ENCODE data around the gene GPC6.

Gene GPC6

DNA sequence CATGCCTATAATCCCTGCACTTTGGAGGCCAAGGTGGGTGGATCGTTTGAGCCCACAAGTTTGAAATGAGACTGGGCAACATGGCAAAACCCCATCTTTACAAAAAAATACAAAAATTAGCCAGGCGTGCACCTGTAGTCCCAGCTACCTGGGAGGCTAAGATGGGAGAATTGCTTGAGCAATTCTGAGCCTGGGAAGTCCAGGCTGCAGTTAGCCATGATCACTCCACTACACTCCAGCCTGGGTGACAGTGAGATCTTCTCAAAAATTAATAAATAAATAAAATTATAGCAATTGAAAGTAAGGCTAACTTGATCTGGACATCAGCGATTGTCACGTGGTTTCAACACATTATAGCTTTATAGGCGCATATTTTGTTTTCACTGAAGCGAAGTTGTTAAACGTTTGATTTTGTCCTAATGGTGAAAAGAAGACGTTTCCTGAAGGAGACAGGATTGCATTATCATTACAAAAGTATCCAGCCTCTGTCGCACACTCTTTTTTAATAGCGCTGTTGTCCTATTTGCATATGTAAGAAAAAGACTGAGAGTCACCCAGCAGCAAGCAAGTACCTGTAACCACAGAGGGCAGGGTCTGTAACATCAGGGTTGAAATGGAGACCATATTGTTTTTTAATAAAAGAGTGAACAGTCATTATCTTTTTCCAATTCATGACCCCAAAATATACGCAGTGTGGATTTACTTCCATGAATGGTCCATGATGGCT is 917.2 kb downstream of the GPC6 start:
- no peaks in the 10 kb centered on the region for H3K36me3 ChIP-seq (ENCODE audit: insufficient read depth, low read length)
- H3K4me1 ChIP-seq (ENCODE audit: insufficient read depth, low read length) = peaks cover 27% of the 10 kb centered on the region
- H3K9ac ChIP-seq (ENCODE audit: low read depth, low read length) = no peak overlapping the region; the same call in 1 of the 2 replicates
- no peaks in the 10 kb centered on the region for H3K9me3 ChIP-seq (ENCODE audit: control insufficient read depth, insufficient read depth, low read length)

DNA sequence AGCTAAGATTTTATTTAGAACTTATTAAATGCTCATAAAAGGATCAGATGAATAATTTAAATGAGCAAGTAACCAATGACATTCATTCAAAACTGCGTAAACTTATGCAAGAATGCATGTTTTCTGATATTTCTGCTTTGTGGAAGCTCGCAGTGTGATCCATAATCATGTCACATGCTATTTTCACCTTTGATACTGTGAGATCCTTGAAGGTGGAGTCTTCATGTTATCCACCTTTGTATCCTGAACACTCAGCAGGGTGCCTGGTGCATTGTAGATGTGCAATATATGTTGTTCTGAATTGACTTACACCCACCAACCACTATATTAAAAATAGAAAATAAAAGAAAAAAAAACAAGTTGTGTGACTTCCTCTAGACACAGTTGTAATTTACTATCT is 919.4 kb downstream of the GPC6 start:
- Histone ChIP-seq H3K9me3 (ENCODE audit: control insufficient read depth, insufficient read depth, low read length) (no peaks in the 10 kb centered on the region), H3K9ac (ENCODE audit: low read depth, low read length) (no peak overlapping the region), H3K36me3 (ENCODE audit: insufficient read depth, low read length) (no peaks in the 10 kb centered on the region), H3K4me1 (ENCODE audit: insufficient read depth, low read length) (peaks cover 12% of the 10 kb centered on the region)

DNA sequence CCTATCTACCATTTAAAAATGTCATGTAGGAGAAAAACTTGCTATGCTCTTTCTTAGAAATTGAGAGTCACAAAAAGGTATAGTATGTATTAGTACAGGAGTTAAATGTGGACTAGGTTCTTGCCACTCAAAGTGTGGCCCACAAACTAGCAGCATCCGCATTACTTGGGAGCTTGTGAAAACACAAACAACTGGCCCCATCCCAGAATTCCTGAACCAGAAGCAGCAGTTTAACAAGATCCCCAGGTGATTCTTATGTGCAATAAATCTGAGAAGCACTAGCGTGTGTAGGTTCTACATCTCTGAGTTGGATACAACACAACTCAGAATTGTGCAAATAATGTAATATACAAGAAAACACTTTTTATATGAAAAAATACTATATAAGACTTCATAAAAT is 927.0 kb downstream of the GPC6 start:
- H3K36me3 ChIP-seq (ENCODE audit: insufficient read depth, low read length) = no peaks in the 10 kb centered on the region
- no peaks in the 10 kb centered on the region; the same call in 1 of the 2 replicates for H3K4me1 ChIP-seq (ENCODE audit: insufficient read depth, low read length)
- H3K9me3 ChIP-seq (ENCODE audit: control insufficient read depth, insufficient read depth, low read length) = no peaks in the 10 kb centered on the region
- H3K9ac ChIP-seq (ENCODE audit: low read depth, low read length) = no peak overlapping the region

DNA sequence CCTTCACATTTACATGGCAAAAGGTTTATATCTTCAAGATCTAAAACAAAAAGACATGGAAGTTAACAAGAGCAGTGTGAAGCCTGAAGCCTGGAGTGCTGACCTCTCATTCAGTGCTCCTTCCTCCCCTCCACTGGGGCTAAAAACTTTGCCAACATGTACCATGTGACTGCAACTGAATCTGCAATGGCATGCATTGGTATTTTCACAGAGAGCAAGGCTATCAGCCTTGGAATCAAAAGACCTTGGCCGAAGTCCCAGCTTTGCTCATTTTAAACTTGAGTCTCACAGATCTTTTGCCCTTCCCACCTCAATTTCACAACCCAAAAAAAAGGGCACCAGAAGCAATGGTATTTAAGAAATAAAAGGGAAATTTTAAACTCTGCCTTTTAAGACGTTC is 927.8 kb downstream of the GPC6 start:
- no peak overlapping the region for H3K9ac ChIP-seq (ENCODE audit: low read depth, low read length)
- H3K4me1 ChIP-seq (ENCODE audit: insufficient read depth, low read length) = no peaks in the 10 kb centered on the region; the same call in 1 of the 2 replicates
- H3K9me3 ChIP-seq (ENCODE audit: control insufficient read depth, insufficient read depth, low read length) = no peaks in the 10 kb centered on the region
- H3K36me3 ChIP-seq (ENCODE audit: insufficient read depth, low read length) = no peaks in the 10 kb centered on the region

DNA sequence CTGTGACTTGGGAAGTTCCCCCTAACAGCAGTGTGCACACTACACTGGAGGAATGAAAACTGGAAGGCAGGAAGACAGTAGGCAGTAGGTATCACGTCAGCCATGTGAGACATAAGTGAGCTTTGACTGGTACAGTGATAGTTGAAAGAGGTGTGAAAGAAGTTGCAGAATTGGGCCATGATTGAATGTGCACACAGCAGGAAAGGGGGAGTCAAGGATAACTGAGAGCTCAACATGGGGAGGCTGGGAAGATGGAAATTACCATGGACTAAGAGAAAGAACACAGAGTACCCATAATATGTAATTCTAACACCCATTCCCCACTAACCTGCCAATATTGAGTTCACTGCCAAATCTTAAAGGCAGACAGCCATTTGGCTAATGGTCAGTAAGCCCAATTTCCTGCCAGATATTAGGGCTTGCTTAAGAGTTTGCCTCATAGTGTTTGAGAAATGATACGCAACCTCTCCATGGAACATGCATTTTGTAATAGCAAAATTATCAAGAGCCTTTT is 931.2 kb downstream of the GPC6 start:
- no peaks in the 10 kb centered on the region; the same call in 1 of the 2 replicates for H3K4me1 ChIP-seq (ENCODE audit: insufficient read depth, low read length)
- H3K9me3 ChIP-seq (ENCODE audit: control insufficient read depth, insufficient read depth, low read length) = peaks cover 5% of the 10 kb centered on the region; the same call in 1 of the 2 replicates

DNA sequence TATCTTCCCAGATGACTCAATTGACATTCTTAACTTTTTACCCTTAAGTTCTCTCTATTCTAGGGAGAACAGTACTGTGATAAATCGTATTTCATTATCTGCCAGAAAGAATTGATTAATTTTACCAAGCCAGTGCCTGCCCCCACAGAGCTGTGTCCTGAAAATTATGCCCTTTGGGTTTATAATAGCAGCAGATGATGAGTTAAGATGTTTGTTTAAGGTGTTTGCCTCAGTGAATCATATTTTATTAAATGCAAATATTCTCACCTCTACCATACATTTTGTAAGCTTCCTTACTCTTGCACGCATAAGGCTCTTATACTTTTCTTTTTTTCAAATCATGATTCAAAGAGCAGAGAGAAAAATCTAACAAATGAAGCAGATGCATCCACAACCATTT is 934.3 kb downstream of the GPC6 start:
- Histone ChIP-seq H3K9me3 (ENCODE audit: control insufficient read depth, insufficient read depth, low read length) (peaks cover 5% of the 10 kb centered on the region; the same call in 1 of the 2 replicates), H3K4me1 (ENCODE audit: insufficient read depth, low read length) (no peaks in the 10 kb centered on the region), H3K36me3 (ENCODE audit: insufficient read depth, low read length) (no peaks in the 10 kb centered on the region), H3K9ac (ENCODE audit: low read depth, low read length) (no peak overlapping the region)

More for the DNA sequence above, 931.2 kb downstream of the GPC6 start:
- Histone ChIP-seq H3K9ac (ENCODE audit: low read depth, low read length) (no peak overlapping the region), H3K36me3 (ENCODE audit: insufficient read depth, low read length) (no peaks in the 10 kb centered on the region)

DNA sequence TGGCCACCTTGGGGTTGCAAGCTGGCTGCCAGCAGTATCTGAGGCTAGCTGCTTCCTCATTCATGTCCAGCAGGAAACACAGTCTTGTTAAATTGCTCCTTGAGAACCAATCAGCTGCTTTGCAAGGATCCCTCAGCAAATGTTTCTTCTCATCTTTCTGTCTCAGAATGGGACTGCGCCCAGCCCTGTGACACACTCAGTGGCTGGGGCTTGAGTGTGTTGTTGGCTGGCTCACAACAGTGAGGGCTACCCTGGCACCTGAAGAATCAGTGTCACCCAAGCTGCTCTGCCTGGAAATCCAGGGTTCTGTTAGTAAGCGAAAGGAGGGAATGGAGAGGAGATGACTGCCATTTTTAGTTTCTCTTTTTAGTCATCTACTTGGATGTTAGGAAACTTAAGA is 935.7 kb downstream of the GPC6 start:
- Histone ChIP-seq H3K4me1 (ENCODE audit: insufficient read depth, low read length) (no peaks in the 10 kb centered on the region), H3K36me3 (ENCODE audit: insufficient read depth, low read length) (no peaks in the 10 kb centered on the region), H3K9me3 (ENCODE audit: control insufficient read depth, insufficient read depth, low read length) (peaks cover 5% of the 10 kb centered on the region; the same call in 1 of the 2 replicates), H3K9ac (ENCODE audit: low read depth, low read length) (no peak overlapping the region)

DNA sequence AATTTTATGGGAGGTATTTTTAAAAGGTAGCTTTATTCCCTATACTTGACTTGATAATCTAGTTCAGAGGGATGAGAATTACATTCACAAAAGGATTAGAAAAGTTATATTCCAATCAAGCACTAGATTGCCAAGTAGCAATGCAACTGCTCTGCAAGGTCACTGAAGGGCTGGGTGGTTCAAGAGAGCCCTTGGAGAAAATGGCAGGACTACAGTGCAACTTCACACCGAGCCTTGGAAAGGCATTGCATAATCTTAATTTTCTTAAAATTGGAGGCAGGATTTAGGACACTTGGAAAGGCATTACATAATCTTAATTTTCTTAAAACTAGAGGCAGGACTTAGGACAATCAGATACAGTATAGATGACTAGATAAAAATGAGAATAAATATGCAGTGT is 936.9 kb downstream of the GPC6 start:
- H3K9me3 ChIP-seq (ENCODE audit: control insufficient read depth, insufficient read depth, low read length) = peaks cover 5% of the 10 kb centered on the region; the same call in 1 of the 2 replicates
- H3K4me1 ChIP-seq (ENCODE audit: insufficient read depth, low read length) = no peaks in the 10 kb centered on the region
- no peaks in the 10 kb centered on the region for H3K36me3 ChIP-seq (ENCODE audit: insufficient read depth, low read length)
- H3K9ac ChIP-seq (ENCODE audit: low read depth, low read length) = no peak overlapping the region

DNA sequence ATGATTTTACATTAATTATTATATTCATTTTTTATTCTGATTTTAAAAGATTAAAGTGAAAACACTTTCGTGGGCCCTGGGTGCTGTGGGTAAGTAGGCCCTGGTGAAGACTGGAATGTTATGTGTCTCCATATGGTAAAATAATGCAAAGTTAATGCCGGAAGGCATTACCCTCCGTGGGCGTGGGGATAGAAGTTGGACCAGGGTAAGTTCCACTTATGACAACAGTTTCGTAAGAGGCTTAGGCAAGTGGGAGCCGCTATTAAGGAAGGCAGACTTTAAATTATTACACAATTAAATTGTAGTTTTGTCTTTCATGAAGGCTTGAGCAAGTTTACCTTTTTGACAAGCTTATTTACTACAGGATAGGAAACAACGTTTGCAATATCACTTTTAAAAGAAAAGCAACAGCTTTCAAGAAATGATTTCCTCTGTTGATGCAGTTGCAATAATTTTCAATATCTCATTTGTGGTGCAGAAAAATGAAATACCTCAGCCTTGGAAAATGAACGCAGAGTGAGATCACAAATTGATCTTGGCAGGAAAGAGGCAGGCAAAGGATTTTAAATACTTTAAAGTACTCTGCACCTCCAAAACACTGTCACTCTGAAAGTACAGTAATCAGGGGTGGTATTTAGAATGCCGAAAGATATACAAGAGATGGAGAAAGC is 942.3 kb downstream of the GPC6 start:
- no peaks in the 10 kb centered on the region for H3K9me3 ChIP-seq (ENCODE audit: control insufficient read depth, insufficient read depth, low read length)
- no peak overlapping the region for H3K9ac ChIP-seq (ENCODE audit: low read depth, low read length)
- no peaks in the 10 kb centered on the region for H3K36me3 ChIP-seq (ENCODE audit: insufficient read depth, low read length)
- peaks cover 18% of the 10 kb centered on the region; the same call in 1 of the 2 replicates for H3K4me1 ChIP-seq (ENCODE audit: insufficient read depth, low read length)

DNA sequence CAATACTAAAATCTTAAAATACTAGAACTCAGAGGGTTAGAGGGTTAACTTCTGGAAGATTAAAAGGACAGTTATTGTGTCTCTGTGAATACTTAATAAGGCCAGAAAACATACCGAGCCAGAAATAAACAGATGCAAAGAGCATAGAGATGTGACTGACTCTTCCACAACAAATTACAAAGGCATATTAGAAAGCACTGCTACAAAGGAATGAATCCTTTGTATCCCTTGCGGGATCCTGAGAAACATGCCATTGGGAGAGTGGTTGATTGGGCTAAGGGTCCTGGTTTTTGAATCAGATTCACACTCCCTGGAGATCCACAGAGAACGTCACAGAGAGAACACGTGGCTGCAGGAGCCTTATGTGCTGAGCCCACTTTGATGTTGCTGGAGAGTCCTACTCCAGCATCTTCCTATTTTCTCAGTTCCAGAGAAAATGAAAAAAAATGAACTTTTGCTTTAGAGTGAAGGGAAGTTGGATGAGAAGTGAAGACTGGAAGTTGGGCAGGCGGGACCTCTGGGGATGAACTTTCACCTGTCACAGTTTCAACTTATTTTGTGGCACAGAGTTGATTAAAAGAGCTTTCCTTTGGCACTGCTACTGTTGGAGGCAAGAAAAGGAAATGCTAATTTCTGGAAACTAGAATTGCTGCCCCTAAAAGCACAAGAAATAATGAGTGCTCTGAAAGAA is 943.0 kb downstream of the GPC6 start:
- Histone ChIP-seq H3K9ac (ENCODE audit: low read depth, low read length) (no peak overlapping the region), H3K4me1 (ENCODE audit: insufficient read depth, low read length) (peaks cover 18% of the 10 kb centered on the region; the same call in 1 of the 2 replicates), H3K9me3 (ENCODE audit: control insufficient read depth, insufficient read depth, low read length) (no peaks in the 10 kb centered on the region)

DNA sequence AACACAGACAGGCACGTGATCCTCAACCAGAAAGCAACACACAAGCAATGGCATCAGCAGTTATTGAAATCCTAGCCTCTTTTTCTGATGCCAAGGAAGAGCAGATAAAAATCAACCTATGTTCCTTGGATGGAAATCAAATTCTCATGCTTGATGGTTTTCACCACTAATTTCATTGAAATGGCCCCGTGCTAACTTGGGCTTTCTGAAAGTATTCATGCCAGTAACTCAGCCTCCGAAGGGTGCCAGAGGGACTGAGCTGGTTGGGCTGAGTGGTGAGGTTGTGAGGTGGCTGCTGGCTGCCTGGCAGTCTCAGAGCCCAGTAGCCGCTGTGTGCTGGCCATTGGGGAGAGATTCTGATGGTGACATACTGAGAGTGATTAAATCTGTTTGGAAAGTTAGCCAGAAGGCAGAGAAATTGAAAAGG is 943.6 kb downstream of the GPC6 start:
- Histone ChIP-seq H3K36me3 (ENCODE audit: insufficient read depth, low read length) (no peaks in the 10 kb centered on the region), H3K9me3 (ENCODE audit: control insufficient read depth, insufficient read depth, low read length) (no peaks in the 10 kb centered on the region), H3K9ac (ENCODE audit: low read depth, low read length) (no peak overlapping the region), H3K4me1 (ENCODE audit: insufficient read depth, low read length) (peaks cover 18% of the 10 kb centered on the region; the same call in 1 of the 2 replicates)

More for the DNA sequence above, 943.0 kb downstream of the GPC6 start:
- H3K36me3 ChIP-seq (ENCODE audit: insufficient read depth, low read length) = no peaks in the 10 kb centered on the region

DNA sequence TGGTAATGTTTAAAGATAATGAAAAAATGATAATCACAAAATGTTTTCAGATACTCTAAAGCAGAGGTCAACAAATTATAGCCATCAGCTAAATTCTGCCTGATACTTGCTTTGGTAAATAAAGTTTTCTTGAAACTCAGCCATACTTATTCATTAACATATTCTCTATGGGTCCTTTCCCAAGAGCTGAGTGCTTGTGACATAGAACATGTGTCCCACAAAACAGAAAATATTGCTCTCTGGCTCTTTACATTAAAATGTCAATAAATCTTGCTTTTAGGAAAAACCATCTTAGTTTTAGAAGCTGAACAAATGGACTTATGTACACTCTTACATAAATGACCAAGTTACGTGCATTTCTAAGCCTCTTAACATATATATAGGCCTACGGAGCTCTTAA is 945.8 kb downstream of the GPC6 start:
- no peaks in the 10 kb centered on the region for H3K9me3 ChIP-seq (ENCODE audit: control insufficient read depth, insufficient read depth, low read length)
- H3K9ac ChIP-seq (ENCODE audit: low read depth, low read length) = no peak overlapping the region
- peaks cover 18% of the 10 kb centered on the region; the same call in 1 of the 2 replicates for H3K4me1 ChIP-seq (ENCODE audit: insufficient read depth, low read length)
- no peaks in the 10 kb centered on the region for H3K36me3 ChIP-seq (ENCODE audit: insufficient read depth, low read length)

DNA sequence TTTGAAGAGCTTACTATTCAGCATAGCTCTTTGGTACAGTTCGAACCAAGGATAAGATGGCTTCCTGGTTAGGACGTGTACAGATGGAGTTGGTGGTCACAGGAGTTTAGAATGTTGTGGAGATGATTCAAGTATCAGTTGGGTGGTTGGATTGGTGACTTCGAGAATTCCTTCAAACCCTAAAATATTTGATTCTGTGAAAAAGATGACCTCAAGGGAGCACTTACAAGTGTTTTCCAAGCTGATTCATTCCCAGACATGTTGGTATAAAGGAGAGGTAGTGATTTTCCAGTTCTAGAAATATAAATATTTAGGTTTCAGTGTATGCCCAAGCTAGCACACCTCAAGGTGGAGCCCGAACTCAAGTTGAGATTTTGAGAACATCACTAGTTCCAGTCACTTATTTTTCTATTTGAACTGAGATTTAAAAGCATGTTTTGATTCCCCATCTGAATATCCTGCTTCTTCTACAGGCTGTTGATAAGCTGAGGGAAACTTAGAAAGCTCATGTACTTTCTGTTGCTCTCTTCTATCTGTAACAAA is 946.8 kb downstream of the GPC6 start:
- no peak overlapping the region for H3K9ac ChIP-seq (ENCODE audit: low read depth, low read length)

DNA sequence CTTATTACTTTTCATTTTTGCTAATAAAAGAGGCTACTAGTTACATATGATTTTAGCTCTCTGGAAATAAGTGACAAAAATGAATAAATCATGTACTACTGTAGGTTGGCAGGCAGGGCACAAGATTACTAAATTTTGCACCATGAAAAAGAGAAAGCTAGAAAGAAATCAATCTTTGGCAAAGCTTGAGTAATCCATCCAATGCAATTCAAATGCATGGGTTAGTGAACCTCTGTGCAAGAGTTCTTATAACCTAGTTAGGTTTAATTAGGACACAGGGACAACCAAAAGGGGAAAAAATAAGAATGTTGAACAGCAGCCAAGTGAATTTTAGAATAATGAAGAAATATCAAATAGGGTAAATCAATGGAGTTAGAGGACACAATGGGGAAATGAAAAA is 947.4 kb downstream of the GPC6 start:
- H3K36me3 ChIP-seq (ENCODE audit: insufficient read depth, low read length) = no peaks in the 10 kb centered on the region
- H3K9ac ChIP-seq (ENCODE audit: low read depth, low read length) = no peak overlapping the region
- no peaks in the 10 kb centered on the region for H3K9me3 ChIP-seq (ENCODE audit: control insufficient read depth, insufficient read depth, low read length)

More for the DNA sequence above, 946.8 kb downstream of the GPC6 start:
- Histone ChIP-seq H3K4me1 (ENCODE audit: insufficient read depth, low read length) (peaks cover 20% of the 10 kb centered on the region; the same call in 1 of the 2 replicates), H3K9me3 (ENCODE audit: control insufficient read depth, insufficient read depth, low read length) (no peaks in the 10 kb centered on the region), H3K36me3 (ENCODE audit: insufficient read depth, low read length) (no peaks in the 10 kb centered on the region)

More for the DNA sequence above, 947.4 kb downstream of the GPC6 start:
- peaks cover 20% of the 10 kb centered on the region; the same call in 1 of the 2 replicates for H3K4me1 ChIP-seq (ENCODE audit: insufficient read depth, low read length)
